ENCODE data around the gene KLRC4. TPM values are rescaled to one million over a fixed set of nuclear protein-coding genes. Genes with fewer than 3 reads are reported as not detected.

KLRC4 gene
- total and polyA plus RNA-seq, 2 of the 8 experiments (the other 6 are each of a cell fraction or from before 2014, with no cell fraction given): not detected

DNA sequence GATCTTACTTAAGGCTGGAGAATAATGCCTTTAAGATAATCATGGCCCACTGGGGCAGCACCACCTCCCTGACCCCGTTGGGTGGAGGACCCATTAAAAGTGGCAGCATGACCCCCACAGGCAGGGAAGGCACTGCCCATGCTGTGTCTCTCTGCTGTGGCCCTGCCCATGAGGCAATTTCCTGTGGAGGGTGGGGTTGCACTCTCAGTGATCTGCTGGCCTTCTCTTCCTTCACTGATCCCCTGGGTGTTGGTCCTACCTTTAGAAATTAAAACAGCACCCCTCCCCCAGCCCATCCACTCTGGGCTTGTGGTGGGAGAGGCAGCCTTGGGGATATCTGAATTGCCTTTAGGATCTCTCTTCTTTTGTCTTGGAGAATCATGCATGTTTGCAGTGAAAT is 37.0 kb downstream of the KLRC4 start (continued):
- TF ChIP-seq, protein P1, sequence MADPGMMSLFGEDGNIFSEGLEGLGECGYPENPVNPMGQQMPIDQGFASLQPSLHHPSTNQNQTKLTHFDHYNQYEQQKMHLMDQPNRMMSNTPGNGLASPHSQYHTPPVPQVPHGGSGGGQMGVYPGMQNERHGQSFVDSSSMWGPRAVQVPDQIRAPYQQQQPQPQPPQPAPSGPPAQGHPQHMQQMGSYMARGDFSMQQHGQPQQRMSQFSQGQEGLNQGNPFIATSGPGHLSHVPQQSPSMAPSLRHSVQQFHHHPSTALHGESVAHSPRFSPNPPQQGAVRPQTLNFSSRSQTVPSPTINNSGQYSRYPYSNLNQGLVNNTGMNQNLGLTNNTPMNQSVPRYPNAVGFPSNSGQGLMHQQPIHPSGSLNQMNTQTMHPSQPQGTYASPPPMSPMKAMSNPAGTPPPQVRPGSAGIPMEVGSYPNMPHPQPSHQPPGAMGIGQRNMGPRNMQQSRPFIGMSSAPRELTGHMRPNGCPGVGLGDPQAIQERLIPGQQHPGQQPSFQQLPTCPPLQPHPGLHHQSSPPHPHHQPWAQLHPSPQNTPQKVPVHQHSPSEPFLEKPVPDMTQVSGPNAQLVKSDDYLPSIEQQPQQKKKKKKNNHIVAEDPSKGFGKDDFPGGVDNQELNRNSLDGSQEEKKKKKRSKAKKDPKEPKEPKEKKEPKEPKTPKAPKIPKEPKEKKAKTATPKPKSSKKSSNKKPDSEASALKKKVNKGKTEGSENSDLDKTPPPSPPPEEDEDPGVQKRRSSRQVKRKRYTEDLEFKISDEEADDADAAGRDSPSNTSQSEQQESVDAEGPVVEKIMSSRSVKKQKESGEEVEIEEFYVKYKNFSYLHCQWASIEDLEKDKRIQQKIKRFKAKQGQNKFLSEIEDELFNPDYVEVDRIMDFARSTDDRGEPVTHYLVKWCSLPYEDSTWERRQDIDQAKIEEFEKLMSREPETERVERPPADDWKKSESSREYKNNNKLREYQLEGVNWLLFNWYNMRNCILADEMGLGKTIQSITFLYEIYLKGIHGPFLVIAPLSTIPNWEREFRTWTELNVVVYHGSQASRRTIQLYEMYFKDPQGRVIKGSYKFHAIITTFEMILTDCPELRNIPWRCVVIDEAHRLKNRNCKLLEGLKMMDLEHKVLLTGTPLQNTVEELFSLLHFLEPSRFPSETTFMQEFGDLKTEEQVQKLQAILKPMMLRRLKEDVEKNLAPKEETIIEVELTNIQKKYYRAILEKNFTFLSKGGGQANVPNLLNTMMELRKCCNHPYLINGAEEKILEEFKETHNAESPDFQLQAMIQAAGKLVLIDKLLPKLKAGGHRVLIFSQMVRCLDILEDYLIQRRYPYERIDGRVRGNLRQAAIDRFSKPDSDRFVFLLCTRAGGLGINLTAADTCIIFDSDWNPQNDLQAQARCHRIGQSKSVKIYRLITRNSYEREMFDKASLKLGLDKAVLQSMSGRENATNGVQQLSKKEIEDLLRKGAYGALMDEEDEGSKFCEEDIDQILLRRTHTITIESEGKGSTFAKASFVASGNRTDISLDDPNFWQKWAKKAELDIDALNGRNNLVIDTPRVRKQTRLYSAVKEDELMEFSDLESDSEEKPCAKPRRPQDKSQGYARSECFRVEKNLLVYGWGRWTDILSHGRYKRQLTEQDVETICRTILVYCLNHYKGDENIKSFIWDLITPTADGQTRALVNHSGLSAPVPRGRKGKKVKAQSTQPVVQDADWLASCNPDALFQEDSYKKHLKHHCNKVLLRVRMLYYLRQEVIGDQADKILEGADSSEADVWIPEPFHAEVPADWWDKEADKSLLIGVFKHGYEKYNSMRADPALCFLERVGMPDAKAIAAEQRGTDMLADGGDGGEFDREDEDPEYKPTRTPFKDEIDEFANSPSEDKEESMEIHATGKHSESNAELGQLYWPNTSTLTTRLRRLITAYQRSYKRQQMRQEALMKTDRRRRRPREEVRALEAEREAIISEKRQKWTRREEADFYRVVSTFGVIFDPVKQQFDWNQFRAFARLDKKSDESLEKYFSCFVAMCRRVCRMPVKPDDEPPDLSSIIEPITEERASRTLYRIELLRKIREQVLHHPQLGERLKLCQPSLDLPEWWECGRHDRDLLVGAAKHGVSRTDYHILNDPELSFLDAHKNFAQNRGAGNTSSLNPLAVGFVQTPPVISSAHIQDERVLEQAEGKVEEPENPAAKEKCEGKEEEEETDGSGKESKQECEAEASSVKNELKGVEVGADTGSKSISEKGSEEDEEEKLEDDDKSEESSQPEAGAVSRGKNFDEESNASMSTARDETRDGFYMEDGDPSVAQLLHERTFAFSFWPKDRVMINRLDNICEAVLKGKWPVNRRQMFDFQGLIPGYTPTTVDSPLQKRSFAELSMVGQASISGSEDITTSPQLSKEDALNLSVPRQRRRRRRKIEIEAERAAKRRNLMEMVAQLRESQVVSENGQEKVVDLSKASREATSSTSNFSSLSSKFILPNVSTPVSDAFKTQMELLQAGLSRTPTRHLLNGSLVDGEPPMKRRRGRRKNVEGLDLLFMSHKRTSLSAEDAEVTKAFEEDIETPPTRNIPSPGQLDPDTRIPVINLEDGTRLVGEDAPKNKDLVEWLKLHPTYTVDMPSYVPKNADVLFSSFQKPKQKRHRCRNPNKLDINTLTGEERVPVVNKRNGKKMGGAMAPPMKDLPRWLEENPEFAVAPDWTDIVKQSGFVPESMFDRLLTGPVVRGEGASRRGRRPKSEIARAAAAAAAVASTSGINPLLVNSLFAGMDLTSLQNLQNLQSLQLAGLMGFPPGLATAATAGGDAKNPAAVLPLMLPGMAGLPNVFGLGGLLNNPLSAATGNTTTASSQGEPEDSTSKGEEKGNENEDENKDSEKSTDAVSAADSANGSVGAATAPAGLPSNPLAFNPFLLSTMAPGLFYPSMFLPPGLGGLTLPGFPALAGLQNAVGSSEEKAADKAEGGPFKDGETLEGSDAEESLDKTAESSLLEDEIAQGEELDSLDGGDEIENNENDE (IDR thresholded peaks at IDR 0.05; ENCODE audit: insufficient replicate concordance, low read length): no peak
- TF ChIP-seq ASH2L (IDR thresholded peaks at IDR 0.05; ENCODE audit: low read length) (no peak), CHD1 (IDR thresholded peaks at IDR 0.05; ENCODE audit: low read depth, low read length) (no peak), CREB1 (IDR thresholded peaks at IDR 0.05) (no peak), RBBP5 (IDR thresholded peaks at IDR 0.05; ENCODE audit: borderline replicate concordance, low read depth, low read length) (no peak), MAFK (IDR thresholded peaks at IDR 0.05; ENCODE audit: low read depth, low read length) (no peak), CBX5 (IDR thresholded peaks at IDR 0.05; ENCODE audit: low read depth, low read length) (no peak), TAF7 (optimal IDR thresholded peaks at IDR 0.05; ENCODE audit: borderline replicate concordance, low read depth, low read length) (no peak), YY1 (IDR thresholded peaks at IDR 0.05; ENCODE audit: low read depth, low read length) (no peak)
- TF ChIP-seq, protein P2, sequence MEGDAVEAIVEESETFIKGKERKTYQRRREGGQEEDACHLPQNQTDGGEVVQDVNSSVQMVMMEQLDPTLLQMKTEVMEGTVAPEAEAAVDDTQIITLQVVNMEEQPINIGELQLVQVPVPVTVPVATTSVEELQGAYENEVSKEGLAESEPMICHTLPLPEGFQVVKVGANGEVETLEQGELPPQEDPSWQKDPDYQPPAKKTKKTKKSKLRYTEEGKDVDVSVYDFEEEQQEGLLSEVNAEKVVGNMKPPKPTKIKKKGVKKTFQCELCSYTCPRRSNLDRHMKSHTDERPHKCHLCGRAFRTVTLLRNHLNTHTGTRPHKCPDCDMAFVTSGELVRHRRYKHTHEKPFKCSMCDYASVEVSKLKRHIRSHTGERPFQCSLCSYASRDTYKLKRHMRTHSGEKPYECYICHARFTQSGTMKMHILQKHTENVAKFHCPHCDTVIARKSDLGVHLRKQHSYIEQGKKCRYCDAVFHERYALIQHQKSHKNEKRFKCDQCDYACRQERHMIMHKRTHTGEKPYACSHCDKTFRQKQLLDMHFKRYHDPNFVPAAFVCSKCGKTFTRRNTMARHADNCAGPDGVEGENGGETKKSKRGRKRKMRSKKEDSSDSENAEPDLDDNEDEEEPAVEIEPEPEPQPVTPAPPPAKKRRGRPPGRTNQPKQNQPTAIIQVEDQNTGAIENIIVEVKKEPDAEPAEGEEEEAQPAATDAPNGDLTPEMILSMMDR (IDR thresholded peaks at IDR 0.05; ENCODE audit: control extremely low read depth in 1 of 3, insufficient read depth in 1 of 3, low read depth in 1 of 3, low read length in 3 of 3): no peak

Measured in H1 (cell line).